Measurements from ENCODE around the gene KCNQ2.

GRCh38 chr20:63491635-63492230, 19.3 kb upstream of the KCNQ2 start:
- TF ChIP-seq POLR2A (IDR thresholded peaks at IDR 0.05) = no peak
- no peak for TF ChIP-seq CTCF (IDR thresholded peaks at IDR 0.05)
- no peak for TF ChIP-seq EP300 (IDR thresholded peaks at IDR 0.05)
- TF ChIP-seq POLR2AphosphoS5 (IDR thresholded peaks at IDR 0.05) = no peak

Measured in gastroesophageal sphincter (tissue), 3 donors.